ENCODE measurements around the gene ZNF236.
"Not testable (repeated sequence)": the region's sequence is repeated elsewhere in the genome, so short reads cannot be mapped to it uniquely, and the experiment has no call there.

Gene ZNF236

GRCh38 chr18:76977684-76978232 is 155.4 kb downstream of the ZNF236 start:
- no peak for DNase-seq

DNA sequence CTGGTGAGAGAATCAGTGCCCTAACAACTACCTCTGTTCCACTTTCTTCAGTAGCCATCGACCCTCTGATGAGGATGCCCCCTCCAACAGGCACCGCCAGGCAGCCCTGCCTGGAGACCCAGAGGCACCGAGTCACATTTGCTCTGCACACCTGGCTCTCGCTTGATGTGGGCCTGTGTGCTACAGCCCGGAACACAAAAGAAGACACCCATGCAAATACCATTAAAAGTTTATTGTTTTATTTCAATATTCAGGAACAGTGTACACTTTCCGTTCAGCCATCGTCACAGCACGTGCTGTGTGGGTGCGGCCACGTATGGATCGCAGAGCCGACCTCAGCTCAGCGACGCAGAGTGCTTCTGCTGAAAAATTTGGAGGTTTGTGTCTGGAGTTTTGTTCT is 156.3 kb downstream of the ZNF236 start:
- DNase-seq, result no peak

GRCh38 chr18:76979111-76979751 is 156.9 kb downstream of the ZNF236 start:
- DNase-seq, result no peak

- DNase-seq, result no peak
Observed at GRCh38 chr18:76979906-76980305, 157.5 kb downstream of the ZNF236 start.

- no peak for DNase-seq
Observed at GRCh38 chr18:76980663-76981395, 158.5 kb downstream of the ZNF236 start.

DNA sequence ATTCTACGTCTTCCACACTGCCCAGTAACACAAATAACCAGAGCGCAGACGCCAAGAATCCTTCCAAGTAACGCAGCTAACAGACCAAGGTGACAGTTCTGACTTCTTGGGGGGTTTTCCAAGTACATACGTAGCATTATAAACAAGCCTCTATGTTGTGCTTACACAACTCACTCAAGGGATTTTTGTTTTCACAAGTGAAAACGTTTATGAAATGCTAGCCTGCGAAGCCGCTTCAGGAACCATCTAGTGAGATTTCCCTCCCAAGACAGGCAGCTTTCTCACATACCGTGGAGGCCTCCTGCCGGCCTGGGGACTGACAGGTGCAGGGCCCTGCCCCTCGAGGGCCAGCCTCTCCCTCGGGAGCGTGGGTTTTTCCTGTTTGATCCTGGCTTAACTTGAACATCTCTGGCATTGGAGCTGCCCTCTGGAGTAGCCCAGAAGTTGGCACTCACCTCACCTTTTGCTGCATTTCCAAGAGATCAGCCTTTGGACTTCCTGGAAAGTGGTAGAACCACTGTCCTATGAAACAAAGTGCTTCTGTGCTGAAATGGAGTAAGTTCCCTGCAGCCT is 159.1 kb downstream of the ZNF236 start:
- no peak for DNase-seq

DNA sequence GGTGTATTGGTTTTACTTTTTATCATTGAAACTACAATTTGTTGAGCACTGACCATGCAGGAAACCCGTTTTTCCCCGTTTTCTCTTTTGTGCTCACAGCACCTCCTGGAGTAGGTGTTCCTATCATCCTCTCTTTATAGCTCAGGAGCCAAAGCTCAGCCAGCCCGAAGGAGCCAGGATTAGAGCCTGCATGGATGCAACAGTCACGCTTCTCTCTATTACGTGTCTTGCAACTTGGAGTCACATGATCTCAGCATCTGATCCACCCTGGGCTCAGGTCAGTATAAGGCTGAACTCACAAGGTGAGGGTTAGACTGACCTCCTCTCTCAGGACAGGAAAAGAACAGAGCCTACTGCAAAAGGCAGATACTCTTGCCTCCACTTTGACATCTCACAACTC is 159.7 kb downstream of the ZNF236 start:
- no peak for DNase-seq

GRCh38 chr18:76982841-76983583 is 160.7 kb downstream of the ZNF236 start:
- DNase-seq, result peak; percentile 54

DNA sequence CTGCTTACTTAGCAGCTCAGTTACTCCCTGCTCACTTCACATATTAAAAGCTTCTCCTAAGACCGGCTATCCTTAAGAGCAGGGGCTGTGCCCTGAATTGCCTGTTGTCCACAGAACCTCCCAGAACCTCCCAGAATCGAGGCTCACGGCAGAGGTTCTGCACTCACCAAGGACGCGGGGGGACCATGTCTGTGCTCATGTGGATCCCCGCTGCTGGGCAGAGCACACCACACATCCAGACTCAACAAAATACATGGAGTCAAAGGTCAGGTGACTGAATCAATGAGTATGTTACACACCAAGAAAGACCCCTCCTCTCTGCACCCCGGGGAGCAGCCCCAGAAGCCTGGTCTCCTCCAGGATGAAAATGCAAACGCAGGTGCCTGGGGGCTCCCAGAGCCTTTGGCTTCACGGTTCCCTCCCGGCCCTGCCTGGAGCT is 161.3 kb downstream of the ZNF236 start:
- DNase-seq, result no peak

DNA sequence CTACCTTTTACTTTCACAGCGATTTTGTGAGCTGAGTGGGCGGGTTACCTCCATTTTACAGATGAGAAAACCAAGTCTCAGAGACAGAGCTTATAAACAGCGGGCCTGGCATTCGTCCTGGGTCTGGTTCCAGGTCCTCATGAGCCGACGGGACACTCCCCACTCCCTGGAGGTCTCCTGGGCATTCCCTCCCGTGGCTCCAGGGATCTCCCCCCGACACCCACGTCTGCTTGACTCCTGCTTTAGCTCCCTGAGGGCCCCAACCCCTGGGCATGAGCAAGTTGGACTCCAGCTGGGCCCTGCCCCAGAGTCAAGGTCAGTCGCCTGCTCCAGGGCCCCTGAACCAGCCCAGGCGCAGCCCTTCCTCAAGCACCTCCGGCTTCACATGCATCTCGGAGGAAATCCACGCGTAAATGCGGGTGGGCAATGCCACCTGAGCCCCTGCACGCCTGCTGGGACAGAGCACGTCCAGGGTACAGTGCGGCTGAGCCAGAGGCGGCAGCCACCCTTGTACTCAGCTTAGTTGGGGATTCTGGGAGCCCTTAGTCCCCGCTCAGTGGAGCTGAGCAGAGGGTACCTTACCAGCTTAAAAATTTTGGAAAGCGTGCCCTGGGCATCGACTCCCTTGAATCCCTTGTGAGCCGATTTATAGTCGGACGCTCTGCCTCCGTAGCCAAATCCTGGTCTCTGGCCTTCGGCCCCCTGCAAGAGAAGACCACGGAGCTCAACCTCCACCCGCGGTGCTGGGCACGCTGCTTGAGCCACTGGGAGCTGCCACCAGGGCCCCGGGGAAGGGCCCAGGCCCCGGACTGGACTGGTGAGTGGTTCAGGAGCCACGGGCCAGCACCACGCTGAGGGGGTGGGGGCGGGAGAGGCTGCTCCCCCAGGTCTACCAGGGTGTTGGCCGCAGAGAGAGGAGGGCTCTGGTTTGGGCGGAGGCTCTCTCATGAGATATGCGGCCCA is 162.1 kb downstream of the ZNF236 start:
- DNase-seq, result no peak

DNA sequence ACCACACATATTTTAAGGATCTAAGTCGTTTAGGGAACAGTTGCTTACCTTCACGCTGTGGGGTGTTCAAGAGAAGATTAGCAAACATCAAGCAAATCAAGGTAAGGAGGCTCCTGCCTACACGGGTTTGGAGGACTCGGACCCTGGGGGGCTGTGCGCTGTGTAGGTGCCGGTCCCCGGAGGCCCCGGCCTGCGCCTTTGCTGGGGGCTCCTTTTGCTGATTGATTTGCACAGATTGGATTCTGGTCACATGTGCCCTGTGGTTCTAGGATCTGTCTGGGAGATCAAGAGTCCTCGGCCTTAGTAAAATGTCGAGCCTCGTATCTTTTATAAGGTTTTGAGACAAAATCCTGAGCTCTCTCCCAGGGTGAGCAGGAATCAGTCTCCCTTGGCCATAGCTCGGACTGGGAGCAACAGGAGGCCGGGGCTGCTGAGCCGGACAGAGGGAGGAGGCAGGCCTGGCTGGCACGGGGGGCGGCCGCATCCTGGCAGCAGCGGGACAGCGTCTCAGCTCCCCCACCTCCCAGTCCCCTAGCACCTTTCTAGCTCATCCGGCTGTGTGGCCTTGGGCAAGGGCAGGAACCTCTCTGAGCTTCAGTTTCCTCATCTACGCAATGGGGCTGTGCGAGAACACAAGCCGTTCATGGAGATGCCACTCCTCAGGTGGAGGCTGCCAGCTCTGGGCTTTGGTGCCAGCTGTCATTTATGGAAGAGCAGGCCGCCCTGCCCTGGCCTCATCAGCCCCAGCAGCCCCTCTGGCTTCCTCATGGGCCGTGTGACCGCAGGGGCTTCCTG is 163.0 kb downstream of the ZNF236 start:
- no peak for DNase-seq

- DNase-seq, result no peak
Observed at GRCh38 chr18:76985951-76986236, 163.5 kb downstream of the ZNF236 start.

DNA sequence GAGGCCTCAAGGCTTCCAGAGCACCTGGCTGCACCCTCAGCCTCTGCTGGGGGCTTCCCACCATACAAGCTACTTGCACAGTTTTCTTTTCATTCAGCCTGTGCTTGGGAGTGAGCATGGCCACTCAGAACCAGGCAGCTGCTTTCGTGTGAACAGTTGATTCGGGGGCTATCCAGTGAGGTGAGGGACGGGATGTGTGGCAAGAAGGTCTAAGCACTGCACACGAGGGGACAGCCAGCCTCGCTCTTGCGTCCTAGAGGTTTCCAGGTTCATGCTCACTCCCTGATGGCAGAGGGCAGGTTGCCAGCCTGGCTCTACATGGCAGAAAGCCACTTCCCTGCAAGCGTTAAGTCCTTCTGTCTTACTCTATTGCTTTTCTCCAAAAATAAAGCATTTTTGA is 164.0 kb downstream of the ZNF236 start:
- DNase-seq, result no peak

DNA sequence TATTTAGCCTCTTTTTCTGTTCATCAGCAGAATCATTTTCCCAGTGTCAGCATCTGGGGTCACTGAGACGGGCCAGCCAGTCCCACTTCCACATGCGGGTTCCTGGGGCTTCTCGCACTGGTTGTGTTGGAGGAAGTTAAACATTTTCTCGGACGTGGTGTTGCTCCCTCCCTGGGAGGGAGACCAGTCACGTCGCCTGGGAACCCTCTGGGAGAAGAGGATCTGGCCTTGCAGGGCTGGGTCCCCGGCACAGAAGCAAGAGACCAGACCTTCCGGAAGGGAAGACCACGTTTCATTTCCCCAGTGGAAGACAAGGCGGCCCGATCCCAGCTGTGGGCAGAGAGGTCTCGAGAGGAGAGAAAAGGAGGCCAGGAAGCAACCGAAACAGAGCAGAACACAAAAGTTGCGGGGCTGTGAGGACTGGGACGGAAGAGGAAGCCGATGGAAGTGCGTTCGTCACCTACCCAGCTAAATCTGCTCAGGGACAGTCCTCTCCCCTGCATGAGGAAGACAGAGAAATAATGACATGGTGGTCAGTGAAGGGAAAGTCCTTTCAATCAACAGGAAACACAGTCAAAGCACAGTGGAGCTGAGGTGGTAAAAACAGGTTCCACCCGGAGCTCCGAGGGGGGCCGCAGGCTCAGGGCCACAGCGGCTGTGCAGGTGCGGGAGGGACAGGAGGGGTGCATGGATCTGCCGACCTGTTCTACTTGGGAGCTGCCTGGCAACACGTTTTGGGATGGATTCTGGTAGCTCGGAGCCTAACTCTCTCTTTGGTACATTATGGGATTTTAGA is 165.9 kb downstream of the ZNF236 start:
- DNase-seq, result peak; percentile 64

- no peak for DNase-seq
Observed at GRCh38 chr18:76988827-76989646, 166.7 kb downstream of the ZNF236 start.

GRCh38 chr18:76989647-76990190 is 167.4 kb downstream of the ZNF236 start:
- no peak for DNase-seq

DNA sequence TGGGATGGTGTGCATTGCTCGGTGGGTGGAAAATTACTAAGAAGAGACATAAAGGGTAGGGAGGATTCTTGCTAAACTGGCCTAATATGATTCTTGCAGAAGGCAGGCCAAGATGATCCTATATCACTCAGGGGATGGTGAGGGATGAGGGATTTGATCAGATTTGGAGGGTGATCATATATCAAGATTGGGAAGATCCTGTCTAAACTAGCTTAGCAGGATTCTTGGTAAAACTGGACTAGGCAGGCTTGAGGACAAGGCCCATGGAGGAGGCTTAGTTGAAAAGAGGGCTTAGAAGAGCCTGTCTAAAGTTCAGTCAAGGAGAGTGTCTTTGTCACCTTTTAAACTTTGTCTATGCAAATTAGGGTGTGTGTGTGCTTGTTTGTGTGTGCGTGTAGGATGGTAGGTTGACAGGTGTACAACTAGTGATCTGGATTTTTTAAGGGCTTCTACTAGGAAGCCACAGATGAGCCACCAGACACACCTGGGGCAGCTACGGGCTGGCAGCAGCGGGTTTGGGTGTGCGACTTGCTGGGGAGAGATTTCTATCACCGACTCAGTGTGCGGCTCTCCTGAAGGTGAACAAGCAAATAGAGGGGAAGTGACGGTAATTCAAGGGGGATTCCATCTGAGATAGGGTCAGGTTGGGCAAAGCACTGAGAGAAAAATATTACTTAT is 168.1 kb downstream of the ZNF236 start:
- DNase-seq, result not testable (repeated sequence)

- DNase-seq, result peak; percentile 57
Observed at GRCh38 chr18:76991021-76991688, 168.8 kb downstream of the ZNF236 start.
